SK-N-SH (cell line): ENCODE results near the gene HEPHL1. TPM values are rescaled to one million over a fixed set of nuclear protein-coding genes. Genes with fewer than 3 reads are reported as not detected.

Experiments
- CTCF ChIA-PET: fragments of 300-600, 350-600 bp; formaldehyde crosslinking; extraction: SDS; loops from one replicate; lab custom pipeline; 2021; lab: Yijun Ruan, JAX
- POLR2A ChIA-PET: fragments of 350-600 bp; sonication (Branson Sonifier 250); formaldehyde crosslinking; extraction: SDS; loops from one replicate; lab custom pipeline; 2020; ENCODE audit warnings: antibody characterized with exemption, inconsistent platforms; lab: Yijun Ruan, JAX
- DNase-seq: peaks from one replicate; pipeline ENCODE4 v3.0.0; 2012
- H2AFZ ChIP-seq: fragments of 200-600 bp; sonication (generic); 2 replicates; pipeline ENCODE4 v1.8.1; 2016; ENCODE audit warnings: antibody characterized with exemption, mild to moderate bottlenecking, low read depth
- H3F3A ChIP-seq: fragments of 200-600 bp; sonication (generic); replicated peaks from 2 replicates; pipeline ENCODE3; 2016; ENCODE audit warnings: antibody characterized with exemption, mild to moderate bottlenecking; ENCODE audit not compliant: insufficient read depth
- H3K27ac ChIP-seq, 2 experiments: fragments of 200-500 bp in 1 of 2; fragments of 200-600 bp in 1 of 2; sonication (Bioruptor generic) in 1 of 2; sonication (generic), shearing (Covaris generic) in 1 of 2; 2 replicates each; pipeline versions ENCODE4 v1.5.1 to v1.6.1; 2014 to 2016; ENCODE audit warnings: low read depth in 2 of 2, inconsistent platforms in 1 of 2, low read length in 1 of 2, mild to moderate bottlenecking in 1 of 2, mixed read lengths in 1 of 2
- H3K27me3 ChIP-seq: fragments of 200-600 bp; sonication (generic), shearing (Covaris generic); 2 replicates; pipeline ENCODE4 v1.6.1; 2016; ENCODE audit warnings: mixed run types; ENCODE audit not compliant: insufficient read depth
- H3K36me3 ChIP-seq, 2 experiments: fragments of 200-500 bp in 1 of 2; fragments of 200-600 bp in 1 of 2; sonication (Bioruptor generic) in 1 of 2; sonication (generic) in 1 of 2; replicated peaks in 1 of 2; 2 replicates each; pipeline versions ENCODE3 to v1.5.1; 2014 to 2016; ENCODE audit warnings: low read length in 1 of 2, mild to moderate bottlenecking in 1 of 2; ENCODE audit not compliant: insufficient read depth in 2 of 2, control insufficient read depth in 1 of 2
- H3K4me1 ChIP-seq, 2 experiments: fragments of 200-500 bp in 1 of 2; fragments of 200-600 bp in 1 of 2; sonication (Bioruptor generic) in 1 of 2; sonication (generic), shearing (Covaris generic) in 1 of 2; 2 replicates each; pipeline versions ENCODE4 v1.5.1 to v1.6.1; 2014 to 2016; ENCODE audit warnings: low read depth in 1 of 2, low read length in 1 of 2, mixed run types in 1 of 2; ENCODE audit not compliant: insufficient read depth in 2 of 2, control insufficient read depth in 1 of 2
- H3K4me2 ChIP-seq: fragments of 200-600 bp; sonication (generic), shearing (Covaris generic); 2 replicates; pipeline ENCODE4 v1.6.1; 2017; ENCODE audit warnings: mixed run types
- H3K4me3 ChIP-seq, 2 experiments: fragments of 200-500 bp in 1 of 2; fragments of 200-600 bp in 1 of 2; sonication (Bioruptor generic) in 1 of 2; sonication (generic), shearing (Covaris generic) in 1 of 2; 2 replicates each; pipeline versions ENCODE4 v1.5.1 to v1.8.1; 2014 to 2016; ENCODE audit warnings: low read depth in 2 of 2, inconsistent platforms in 1 of 2, low read length in 1 of 2, mild to moderate bottlenecking in 1 of 2, mixed read lengths in 1 of 2, moderate library complexity in 1 of 2
- H3K79me2 ChIP-seq: fragments of 200-600 bp; sonication (generic); 2 replicates; pipeline ENCODE4 v1.8.1; 2017; ENCODE audit warnings: mild to moderate bottlenecking; ENCODE audit not compliant: insufficient read depth
- H3K9ac ChIP-seq: fragments of 200-600 bp; sonication (generic); 2 replicates; pipeline ENCODE4 v1.6.1; 2017; ENCODE audit warnings: mixed run types
- H3K9me2 ChIP-seq: fragments of 200-600 bp; sonication (generic); 2 replicates; pipeline ENCODE4 v1.6.1; 2017; ENCODE audit warnings: mixed run types
- H3K9me3 ChIP-seq: fragments of 200-600 bp; sonication (generic); 2 replicates; pipeline ENCODE4 v1.6.1; 2017; ENCODE audit warnings: mixed run types, mild to moderate bottlenecking, moderate library complexity
- H4K20me1 ChIP-seq: fragments of 200-600 bp; sonication (generic); 2 replicates; pipeline ENCODE4 v1.6.1; 2017; ENCODE audit warnings: mild to moderate bottlenecking, mixed run types; ENCODE audit not compliant: insufficient read depth
- CHD2 ChIP-seq: fragments of 150-350 bp; IDR thresholded peaks from 2 replicates; pipeline ENCODE4 v1.6.1; 2018; ENCODE audit warnings: low read length; ENCODE audit not compliant: partially characterized antibody
- ELF1 ChIP-seq: IDR thresholded peaks from 2 replicates; pipeline ENCODE4 v1.4.0; 2012
- FOSL2 ChIP-seq: IDR thresholded peaks from 2 replicates; pipeline ENCODE4 v1.4.0; 2012; ENCODE audit warnings: low read depth, mild to moderate bottlenecking, moderate library complexity, borderline replicate concordance
- FOXJ3 ChIP-seq: sonication (generic); formaldehyde crosslinking; IDR thresholded peaks from 2 replicates; pipeline ENCODE4 v1.5.1; 2020; ENCODE audit warnings: mild to moderate bottlenecking, missing genetic modification reagents
- FOXM1 ChIP-seq: IDR thresholded peaks from 2 replicates; pipeline ENCODE4 v1.4.0; 2012; ENCODE audit warnings: low read depth, mild to moderate bottlenecking
- GABPA ChIP-seq: IDR thresholded peaks from 2 replicates; pipeline ENCODE4 v1.4.0; 2012; ENCODE audit warnings: low read depth, mild to moderate bottlenecking
- JUND ChIP-seq: IDR thresholded peaks from 2 replicates; pipeline ENCODE4 v1.4.0; 2012
- MEF2A ChIP-seq: IDR thresholded peaks from 2 replicates; pipeline ENCODE4 v1.4.0; 2012; ENCODE audit warnings: low read depth, borderline replicate concordance
- NFIC ChIP-seq: IDR thresholded peaks from 2 replicates; pipeline ENCODE4 v1.4.0; 2012; ENCODE audit warnings: borderline replicate concordance
- POLR2AphosphoS5 ChIP-seq: IDR thresholded peaks from 2 replicates; pipeline ENCODE4 v1.6.1; 2012; ENCODE audit warnings: low read depth, low read length
- RFX5 ChIP-seq: IDR thresholded peaks from 2 replicates; pipeline ENCODE4 v1.6.1; 2012; ENCODE audit warnings: mild to moderate bottlenecking, improper control_type of control experiment, low read length
- SMC3 ChIP-seq: IDR thresholded peaks from 2 replicates; pipeline ENCODE4 v1.6.1; 2012; ENCODE audit warnings: low read depth, low read length, improper control_type of control experiment
- YY1 ChIP-seq: IDR thresholded peaks from 2 replicates; pipeline ENCODE4 v1.4.0; 2012; ENCODE audit warnings: low read depth, mild to moderate bottlenecking
- WGBS: methylation state at CpG from one replicate; pipeline ENCODE4 v1.1.6; 2017; ENCODE audit warnings: low lambda C conversion rate; 5-methylcytosine and 5-hydroxymethylcytosine counted together
- polyA plus RNA-seq, 3 experiments: library from polyadenylated mRNA; depleted of rRNA; stranded (reverse); fragments of >200 nt; gene quantifications; 2 replicates each; pipeline ENCODE4 v1.2.3, GENCODE V29; 2012
- TF ChIP-seq, protein P1 (sequence below): IDR thresholded peaks from 2 replicates; pipeline ENCODE4 v1.6.1; 2012; ENCODE audit warnings: mild to moderate bottlenecking, low read depth, low read length, moderate library complexity
- TF ChIP-seq, protein P2 (sequence below): IDR thresholded peaks from 2 replicates; pipeline ENCODE4 v1.4.0; 2012; ENCODE audit warnings: low read depth, borderline replicate concordance
- TF ChIP-seq, protein P3 (sequence below): fragments of 150-350 bp; IDR thresholded peaks from 2 replicates; pipeline ENCODE4 v1.6.1; 2016; ENCODE audit warnings: mild to moderate bottlenecking, low read depth, low read length

The HEPHL1 gene
- polyA plus RNA-seq, 1 of the 3 experiments (the other 2 are of a cell fraction), result not detected

DNA sequence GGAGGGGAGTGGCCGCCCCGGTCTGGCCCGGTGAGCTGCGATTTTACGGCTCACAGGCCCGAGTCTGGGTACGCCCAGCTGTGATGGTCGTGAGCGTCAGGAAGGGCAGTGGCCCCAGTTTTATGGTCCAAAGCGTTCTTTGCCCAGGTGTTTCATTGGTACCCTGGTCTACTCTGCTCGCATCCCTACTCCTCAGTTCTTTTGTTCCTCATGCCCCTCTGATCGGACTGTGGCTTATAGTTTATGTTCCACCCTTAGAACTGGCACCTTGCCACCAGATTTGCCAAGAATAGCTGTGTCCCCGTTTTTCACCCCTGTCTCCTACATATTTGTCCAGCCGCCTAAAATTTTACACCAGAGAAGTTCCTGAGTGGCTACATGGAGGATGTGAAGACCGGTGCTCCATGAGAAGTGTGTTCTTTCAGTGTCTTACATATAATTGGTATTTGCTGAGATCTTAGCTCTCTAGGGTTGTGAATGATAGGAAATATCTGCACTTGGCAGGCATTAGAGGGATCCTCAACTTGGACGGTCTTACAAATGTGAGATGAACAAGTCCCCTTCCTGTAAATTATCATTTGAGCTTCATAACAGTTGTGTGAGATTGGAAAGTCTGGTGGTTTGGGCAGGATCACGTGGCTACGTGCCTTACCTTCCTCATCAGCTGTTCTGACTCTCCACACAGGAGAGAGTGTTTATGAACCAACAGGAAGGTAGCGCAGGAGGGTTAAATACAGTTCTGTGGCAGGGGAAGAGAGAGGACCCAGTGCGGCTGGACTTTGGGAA is 108.6 kb downstream of the HEPHL1 start:
- H3K9me2 ChIP-seq, result no peaks in the 10 kb centered on the region

DNA sequence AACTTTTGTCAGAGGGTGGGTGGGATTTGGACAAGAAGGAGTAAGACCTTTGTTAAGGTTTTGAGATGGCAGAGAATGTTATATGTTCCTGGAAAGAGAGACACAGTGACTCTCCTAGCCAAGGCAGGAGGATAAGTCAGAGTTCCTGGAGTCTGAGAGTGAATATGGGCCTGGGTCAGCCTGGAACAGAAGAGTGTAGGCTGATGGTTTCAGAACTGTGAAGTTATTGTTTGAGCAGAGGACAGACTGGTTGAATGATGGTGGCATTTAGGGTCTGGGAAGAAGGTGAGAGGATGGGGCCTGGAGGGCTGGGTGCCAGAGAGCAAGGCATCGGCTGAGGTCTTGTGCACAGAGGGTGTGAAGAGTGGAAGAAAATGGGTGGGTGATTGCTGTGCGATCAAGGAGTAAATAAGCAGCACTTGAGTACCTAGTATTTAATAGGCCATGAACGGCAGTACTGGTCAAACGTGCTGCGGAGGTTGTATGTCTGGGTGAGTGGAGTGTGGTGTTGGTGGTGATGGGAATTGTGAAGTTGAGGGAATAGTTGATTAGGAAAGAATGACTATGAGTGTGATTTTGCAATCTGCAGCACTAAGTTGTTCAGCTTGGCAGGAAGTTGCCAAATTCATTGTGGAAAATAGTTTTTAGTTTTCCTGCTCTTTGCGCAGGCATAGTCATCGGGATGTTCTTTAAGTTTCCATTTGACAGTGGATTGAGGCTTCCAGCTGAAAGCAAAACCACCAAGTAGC is 109.3 kb downstream of the HEPHL1 start:
- peak overlapping the region in 1 of 2 experiments; percentile 89; a peak in 3 of 4 replicates for H3K27ac ChIP-seq
- TF ChIP-seq CHD2 (no peak), FOXM1 (no peak), FOXJ3 (CRISPR knock-in tag) (no peak), ELF1 (no peak), GABPA (no peak), NFIC (no peak), POLR2AphosphoS5 (no peak), MEF2A (no peak), SMC3 (no peak), FOSL2 (no peak), RFX5 (no peak), JUND (no peak), YY1 (no peak)
- TF ChIP-seq, protein P1, sequence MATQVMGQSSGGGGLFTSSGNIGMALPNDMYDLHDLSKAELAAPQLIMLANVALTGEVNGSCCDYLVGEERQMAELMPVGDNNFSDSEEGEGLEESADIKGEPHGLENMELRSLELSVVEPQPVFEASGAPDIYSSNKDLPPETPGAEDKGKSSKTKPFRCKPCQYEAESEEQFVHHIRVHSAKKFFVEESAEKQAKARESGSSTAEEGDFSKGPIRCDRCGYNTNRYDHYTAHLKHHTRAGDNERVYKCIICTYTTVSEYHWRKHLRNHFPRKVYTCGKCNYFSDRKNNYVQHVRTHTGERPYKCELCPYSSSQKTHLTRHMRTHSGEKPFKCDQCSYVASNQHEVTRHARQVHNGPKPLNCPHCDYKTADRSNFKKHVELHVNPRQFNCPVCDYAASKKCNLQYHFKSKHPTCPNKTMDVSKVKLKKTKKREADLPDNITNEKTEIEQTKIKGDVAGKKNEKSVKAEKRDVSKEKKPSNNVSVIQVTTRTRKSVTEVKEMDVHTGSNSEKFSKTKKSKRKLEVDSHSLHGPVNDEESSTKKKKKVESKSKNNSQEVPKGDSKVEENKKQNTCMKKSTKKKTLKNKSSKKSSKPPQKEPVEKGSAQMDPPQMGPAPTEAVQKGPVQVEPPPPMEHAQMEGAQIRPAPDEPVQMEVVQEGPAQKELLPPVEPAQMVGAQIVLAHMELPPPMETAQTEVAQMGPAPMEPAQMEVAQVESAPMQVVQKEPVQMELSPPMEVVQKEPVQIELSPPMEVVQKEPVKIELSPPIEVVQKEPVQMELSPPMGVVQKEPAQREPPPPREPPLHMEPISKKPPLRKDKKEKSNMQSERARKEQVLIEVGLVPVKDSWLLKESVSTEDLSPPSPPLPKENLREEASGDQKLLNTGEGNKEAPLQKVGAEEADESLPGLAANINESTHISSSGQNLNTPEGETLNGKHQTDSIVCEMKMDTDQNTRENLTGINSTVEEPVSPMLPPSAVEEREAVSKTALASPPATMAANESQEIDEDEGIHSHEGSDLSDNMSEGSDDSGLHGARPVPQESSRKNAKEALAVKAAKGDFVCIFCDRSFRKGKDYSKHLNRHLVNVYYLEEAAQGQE, result no peak
- TF ChIP-seq, protein P2, sequence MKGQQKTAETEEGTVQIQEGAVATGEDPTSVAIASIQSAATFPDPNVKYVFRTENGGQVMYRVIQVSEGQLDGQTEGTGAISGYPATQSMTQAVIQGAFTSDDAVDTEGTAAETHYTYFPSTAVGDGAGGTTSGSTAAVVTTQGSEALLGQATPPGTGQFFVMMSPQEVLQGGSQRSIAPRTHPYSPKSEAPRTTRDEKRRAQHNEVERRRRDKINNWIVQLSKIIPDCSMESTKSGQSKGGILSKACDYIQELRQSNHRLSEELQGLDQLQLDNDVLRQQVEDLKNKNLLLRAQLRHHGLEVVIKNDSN, result no peak
- TF ChIP-seq, protein P3, sequence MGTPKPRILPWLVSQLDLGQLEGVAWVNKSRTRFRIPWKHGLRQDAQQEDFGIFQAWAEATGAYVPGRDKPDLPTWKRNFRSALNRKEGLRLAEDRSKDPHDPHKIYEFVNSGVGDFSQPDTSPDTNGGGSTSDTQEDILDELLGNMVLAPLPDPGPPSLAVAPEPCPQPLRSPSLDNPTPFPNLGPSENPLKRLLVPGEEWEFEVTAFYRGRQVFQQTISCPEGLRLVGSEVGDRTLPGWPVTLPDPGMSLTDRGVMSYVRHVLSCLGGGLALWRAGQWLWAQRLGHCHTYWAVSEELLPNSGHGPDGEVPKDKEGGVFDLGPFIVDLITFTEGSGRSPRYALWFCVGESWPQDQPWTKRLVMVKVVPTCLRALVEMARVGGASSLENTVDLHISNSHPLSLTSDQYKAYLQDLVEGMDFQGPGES, result no peak
- H3K9me3 ChIP-seq, result no peaks in the 10 kb centered on the region
- peaks cover 21% of the 10 kb centered on the region; the same call in 1 of the 2 replicates for H4K20me1 ChIP-seq
- POLR2A ChIA-PET, result interaction anchor here (1.2 kb wide), 1 partner anchor 172 kb away, joined by 3 read pairs; no protein-coding TSS in a partner anchor
- H3K27me3 ChIP-seq, result no peaks in the 10 kb centered on the region
- peak overlapping the region; percentile 69 to 74 for H3K4me3 ChIP-seq
- no peaks in the 10 kb centered on the region for H3K36me3 ChIP-seq
- CTCF ChIA-PET, result interaction anchor here (1.1 to 2.8 kb wide), 2 partner anchors 209 to 235 kb away, joined by 3 to 12 read pairs; no protein-coding TSS in a partner anchor
- WGBS, result 72% methylated on average over 7 of the region's 7 CpGs
- H3K9ac ChIP-seq, result peak overlapping the region; percentile 91
- no peak for DNase-seq
- H3F3A ChIP-seq, result peaks cover 16% of the 10 kb centered on the region
- H3K79me2 ChIP-seq, result peaks cover 69% of the 10 kb centered on the region
- no peaks in the 10 kb centered on the region for H3K9me2 ChIP-seq
- H3K4me2 ChIP-seq, result peak overlapping the region; percentile 85
- H3K4me1 ChIP-seq, result peaks cover 52 to 58% of the 10 kb centered on the region in 2 experiments
- no peak overlapping the region for H2AFZ ChIP-seq

More for the DNA sequence above, 108.6 kb downstream of the HEPHL1 start:
- 15% methylated on average over 17 of the region's 20 CpGs for WGBS
- Histone ChIP-seq H3K9me3 (no peaks in the 10 kb centered on the region), H4K20me1 (peaks cover 20% of the 10 kb centered on the region; the same call in 1 of the 2 replicates), H3K4me2 (peak overlapping the region; percentile 85), H2AFZ (peak overlapping the region; percentile 91), H3K9ac (peak overlapping the region; percentile 91), H3K79me2 (peaks cover 67% of the 10 kb centered on the region), H3K27me3 (no peaks in the 10 kb centered on the region), H3K4me3 (peak overlapping the region; percentile 69 to 74), H3K4me1 (peaks cover 49 to 52% of the 10 kb centered on the region in 2 experiments), H3F3A (peaks cover 9% of the 10 kb centered on the region), H3K27ac (peak overlapping the region; percentile 89 to 95), H3K36me3 (no peaks in the 10 kb centered on the region)
- TF ChIP-seq, protein P2, result peak; percentile 52; the same call in 1 of the 2 replicates
- no peak for TF ChIP-seq YY1
- TF ChIP-seq FOXJ3 (CRISPR knock-in tag), result 0 out of 2 replicates have a peak, but pooled peaks have one; percentile 44
- ChIA-PET POLR2A (interaction anchor here (0.9 to 1.6 kb wide), 6 partner anchors 12 to 388 kb away, joined by 3 to 7 read pairs (median 4); partner anchors contain the start of genes C11orf54 and TAF1D), CTCF (interaction anchor here (2.1 to 2.8 kb wide), 2 partner anchors 208 to 234 kb away, joined by 6 to 12 read pairs; no protein-coding TSS in a partner anchor)
- no peak for DNase-seq
